Right atrium auricular region (tissue), 2 donors: Measurements from ENCODE around the gene BORCS8. TPM values are rescaled to one million over a fixed set of nuclear protein-coding genes. Genes with fewer than 3 reads are reported as not detected.
"Not testable (repeated sequence)": the region's sequence is repeated elsewhere in the genome, so short reads cannot be mapped to it uniquely, and the experiment has no call there.

Source experiments
- DNase-seq: peaks from one replicate; pipeline ENCODE4 v3.0.0-alpha.2; 2019; ENCODE audit warnings: low spot score
- H3K27ac ChIP-seq, 2 donors: fragments of 200-600 bp; sonication (generic); 1 replicate in 1 of 2; 2 replicates in 1 of 2; pipeline ENCODE4 v1.5.1; 2016 to 2019
- H3K27me3 ChIP-seq, 2 donors: fragments of 200-600 bp; sonication (generic); one replicate each; pipeline versions ENCODE4 v1.5.1 to v1.6.0; 2017 to 2019
- H3K36me3 ChIP-seq: fragments of 200-600 bp; sonication (generic); one replicate; pipeline ENCODE4 v1.5.1; 2016
- H3K4me1 ChIP-seq, 2 donors: fragments of 200-600 bp; sonication (generic); one replicate each; pipeline versions ENCODE4 v1.5.1 to v1.6.0; 2017 to 2019
- H3K4me3 ChIP-seq, 2 donors: fragments of 200-600 bp; sonication (generic); 1 replicate in 1 of 2; 2 replicates in 1 of 2; pipeline ENCODE4 v1.5.1; 2017 to 2019; ENCODE audit warnings: mild to moderate bottlenecking in 1 of 2, moderate library complexity in 1 of 2
- H3K9me3 ChIP-seq, 2 donors: fragments of 200-600 bp; sonication (generic); one replicate each; pipeline ENCODE4 v1.5.1; 2019
- CTCF ChIP-seq, 2 donors: fragments of 200-600 bp; sonication (generic); IDR thresholded peaks; one replicate each; pipeline ENCODE4 v1.5.1; 2019; ENCODE audit warnings: antibody characterized with exemption in 2 of 2
- total RNA-seq, 2 donors: library from RNA; depleted of rRNA; stranded (reverse); fragments of >200 nt; gene quantifications; one replicate each; pipeline ENCODE4 v1.1.0, GENCODE V29; 2016

The BORCS8 gene
- total RNA-seq, 2 donors from 2014 or later = 16.5 to 20.0 TPM

GRCh38 chr19:19139876-19140229 lies 52.1 kb downstream of the BORCS8 start:
- no peak for DNase-seq
- Histone ChIP-seq H3K36me3 (no peaks in the 10 kb centered on the region), H3K4me1 (peaks cover 0 to 16% of the 10 kb centered on the region in 2 donors)

GRCh38 chr19:19138109-19138981 lies 53.6 kb downstream of the BORCS8 start, which contains the start of gene TMEM161A:
Gene TMEM161A (minus strand): TSS chr19:19138478. CDS start chr19:19138428, 50 bp downstream.
- Histone ChIP-seq H3K4me1 (peaks cover 0 to 23% of the 10 kb centered on the region in 2 donors), H3K27me3 (no peaks in the 10 kb centered on the region), H3K9me3 (no peaks in the 10 kb centered on the region), H3K36me3 (no peaks in the 10 kb centered on the region), H3K4me3 (peak within 1 kb of the TSS; percentile 74 to 75), H3K27ac (peak within 1 kb of the TSS; percentile 66 to 85)
- TF ChIP-seq CTCF (IDR thresholded peaks at IDR 0.05) = no peak
- peak; percentile 98 for DNase-seq

More at GRCh38 chr19:19139876-19140229, 52.1 kb downstream of the BORCS8 start:
- Histone ChIP-seq H3K27ac (no peak overlapping the region), H3K27me3 (no peaks in the 10 kb centered on the region), H3K9me3 (no peaks in the 10 kb centered on the region), H3K4me3 (no peak overlapping the region)
- peak in 1 of 2 donors; percentile 7 for TF ChIP-seq CTCF (IDR thresholded peaks at IDR 0.05)

- TF ChIP-seq CTCF (IDR thresholded peaks at IDR 0.05) = no peak
- peaks cover 0 to 23% of the 10 kb centered on the region in 2 donors for H3K4me1 ChIP-seq
- no peaks in the 10 kb centered on the region for H3K9me3 ChIP-seq
- H3K27ac ChIP-seq = peak overlapping the region; percentile 66 to 85
- peak overlapping the region; percentile 74 to 75 for H3K4me3 ChIP-seq
- H3K27me3 ChIP-seq = no peaks in the 10 kb centered on the region
- H3K36me3 ChIP-seq = no peaks in the 10 kb centered on the region
- DNase-seq = no peak
Measured at GRCh38 chr19:19137556-19138108, 54.3 kb downstream of the BORCS8 start.

- H3K36me3 ChIP-seq, H3K9me3 ChIP-seq, DNase-seq, H3K4me3 ChIP-seq, H3K27me3 ChIP-seq: not testable (repeated sequence)
- Histone ChIP-seq H3K4me1 (peaks cover 0 to 23% of the 10 kb centered on the region in 2 donors), H3K27ac (peak overlapping the region in 1 of 2 donors; percentile 53)
Measured at GRCh38 chr19:19135713-19136112, 56.2 kb downstream of the BORCS8 start.

GRCh38 chr19:19134687-19135158 lies 57.2 kb downstream of the BORCS8 start:
- Histone ChIP-seq H3K27me3 (no peaks in the 10 kb centered on the region), H3K27ac (peak overlapping the region in 1 of 2 donors; percentile 53), H3K36me3 (no peaks in the 10 kb centered on the region), H3K4me1 (peaks cover 0 to 23% of the 10 kb centered on the region in 2 donors), H3K4me3 (no peak overlapping the region), H3K9me3 (peaks cover 0 to 8% of the 10 kb centered on the region in 2 donors)
- peak in 1 of 2 donors; percentile 19 for TF ChIP-seq CTCF (IDR thresholded peaks at IDR 0.05)
- no peak for DNase-seq

GRCh38 chr19:19133985-19134384 lies 58.0 kb downstream of the BORCS8 start:
- Histone ChIP-seq H3K27me3 (no peaks in the 10 kb centered on the region), H3K4me1 (peaks cover 0 to 23% of the 10 kb centered on the region in 2 donors), H3K36me3 (no peaks in the 10 kb centered on the region), H3K27ac (peak overlapping the region in 1 of 2 donors; percentile 53), H3K9me3 (peaks cover 0 to 8% of the 10 kb centered on the region in 2 donors), H3K4me3 (no peak overlapping the region)
- DNase-seq = no peak
- no peak for TF ChIP-seq CTCF (IDR thresholded peaks at IDR 0.05)
